Osteoblast (primary cell): ENCODE measurements around the gene RSPH9. TPM values are rescaled to one million over a fixed set of nuclear protein-coding genes. Genes with fewer than 3 reads are reported as not detected.

Experiments used
- DNase-seq: peaks from one replicate; pipeline ENCODE4 v3.0.0; 2011; ENCODE audit warnings: low spot score, mixed read lengths; ENCODE audit not compliant: insufficient read length; ENCODE audit errors: missing footprints
- H2AFZ ChIP-seq: 2 replicates; pipeline ENCODE4 v1.6.0; 2011; ENCODE audit warnings: mild to moderate bottlenecking, low read length
- H3K27ac ChIP-seq: 2 replicates; pipeline ENCODE4 v1.5.1; 2011; ENCODE audit warnings: mild to moderate bottlenecking, low read depth, low read length, moderate library complexity
- H3K27me3 ChIP-seq: 2 replicates; pipeline ENCODE4 v1.6.0; 2012; ENCODE audit warnings: mild to moderate bottlenecking, control low read depth, inconsistent platforms, low read length, moderate library complexity; ENCODE audit not compliant: insufficient read depth
- H3K36me3 ChIP-seq: 2 replicates; pipeline ENCODE4 v1.5.1; 2011; ENCODE audit warnings: mild to moderate bottlenecking, low read length, control low read depth, moderate library complexity; ENCODE audit not compliant: insufficient read depth
- H3K4me1 ChIP-seq: 2 replicates; pipeline ENCODE4 v1.5.1; 2011; ENCODE audit warnings: mild to moderate bottlenecking, low read length, control low read depth, moderate library complexity; ENCODE audit not compliant: insufficient read depth
- H3K4me2 ChIP-seq: 2 replicates; pipeline ENCODE4 v1.6.0; 2011; ENCODE audit warnings: mild to moderate bottlenecking, low read length; ENCODE audit not compliant: insufficient read depth
- H3K4me3 ChIP-seq: fragments of 200-600 bp; sonication (generic); 3 replicates; pipeline ENCODE4 v1.5.1; 2012; ENCODE audit warnings: mild to moderate bottlenecking, low read length, inconsistent platforms; ENCODE audit not compliant: insufficient read depth
- H3K79me2 ChIP-seq: 2 replicates; pipeline ENCODE4 v1.6.0; 2012; ENCODE audit warnings: mild to moderate bottlenecking, low read length, control low read depth, inconsistent platforms; ENCODE audit not compliant: insufficient read depth
- H3K9me3 ChIP-seq: 2 replicates; pipeline ENCODE4 v1.5.1; 2011; ENCODE audit warnings: low read depth, low read length, control low read depth
- H4K20me1 ChIP-seq: 2 replicates; pipeline ENCODE4 v1.6.0; 2012; ENCODE audit warnings: mild to moderate bottlenecking, low read length, control low read depth; ENCODE audit not compliant: insufficient read depth
- CTCF ChIP-seq: IDR thresholded peaks from 2 replicates; pipeline ENCODE4 v1.5.1; 2011; ENCODE audit warnings: mild to moderate bottlenecking, low read depth, low read length, moderate library complexity; ENCODE audit errors: extremely low read depth
- total RNA-seq: library from RNA; depleted of rRNA; stranded (reverse); fragments of >200 nt; gene quantifications from 2 replicates; pipeline ENCODE4 v1.2.3, GENCODE V29; 2012

The RSPH9 gene
- total RNA-seq, 1 donor: 0.36 TPM

- Histone ChIP-seq H3K9me3 (no peaks in the 10 kb centered on the region), H4K20me1 (no peaks in the 10 kb centered on the region), H3K4me2 (no peak overlapping the region), H2AFZ (no peak overlapping the region), H3K79me2 (peaks cover 32% of the 10 kb centered on the region), H3K4me3 (no peak overlapping the region), H3K36me3 (peaks cover 76% of the 10 kb centered on the region), H3K27ac (no peak overlapping the region), H3K4me1 (peaks cover 2% of the 10 kb centered on the region), H3K27me3 (no peaks in the 10 kb centered on the region)
- DNase-seq: no peak
- no peak for TF ChIP-seq CTCF
Measured at GRCh38 chr6:43621836-43622180, 23.0 kb upstream of the RSPH9 start.

- Histone ChIP-seq H3K4me2 (no peak overlapping the region), H3K27ac (no peak overlapping the region), H2AFZ (no peak overlapping the region), H3K4me1 (peaks cover 9% of the 10 kb centered on the region), H3K9me3 (no peaks in the 10 kb centered on the region), H3K79me2 (peaks cover 39% of the 10 kb centered on the region), H4K20me1 (no peaks in the 10 kb centered on the region), H3K27me3 (no peaks in the 10 kb centered on the region), H3K36me3 (peaks cover 76% of the 10 kb centered on the region), H3K4me3 (no peak overlapping the region)
- no peak for TF ChIP-seq CTCF
- no peak for DNase-seq
Measured at GRCh38 chr6:43622541-43622940, 22.3 kb upstream of the RSPH9 start.

GRCh38 chr6:43623880-43624785 is 20.7 kb upstream of the RSPH9 start:
- peaks cover 53% of the 10 kb centered on the region for H3K79me2 ChIP-seq
- no peaks in the 10 kb centered on the region for H4K20me1 ChIP-seq
- no peak for TF ChIP-seq CTCF
- no peak overlapping the region for H3K4me2 ChIP-seq
- no peak overlapping the region for H3K27ac ChIP-seq
- H3K36me3 ChIP-seq: peaks cover 72% of the 10 kb centered on the region
- DNase-seq: peak; percentile 47
- no peak overlapping the region for H3K4me3 ChIP-seq
- no peaks in the 10 kb centered on the region for H3K27me3 ChIP-seq
- no peak overlapping the region for H2AFZ ChIP-seq
- no peaks in the 10 kb centered on the region for H3K9me3 ChIP-seq
- peaks cover 16% of the 10 kb centered on the region for H3K4me1 ChIP-seq

- no peak for TF ChIP-seq CTCF
- H3K36me3 ChIP-seq: peaks cover 66% of the 10 kb centered on the region
- H4K20me1 ChIP-seq: no peaks in the 10 kb centered on the region
- H3K4me2 ChIP-seq: no peak overlapping the region
- peaks cover 19% of the 10 kb centered on the region for H3K4me1 ChIP-seq
- H3K79me2 ChIP-seq: peaks cover 53% of the 10 kb centered on the region
- H3K27me3 ChIP-seq: no peaks in the 10 kb centered on the region
- no peak overlapping the region for H2AFZ ChIP-seq
- no peak for DNase-seq
- no peak overlapping the region for H3K27ac ChIP-seq
- H3K4me3 ChIP-seq: no peak overlapping the region
- no peaks in the 10 kb centered on the region for H3K9me3 ChIP-seq
Measured at GRCh38 chr6:43624786-43625288, 20.0 kb upstream of the RSPH9 start.
